WTC11 (cell line): ENCODE measurements around the gene HRH4. TPM values are rescaled to one million over a fixed set of nuclear protein-coding genes. Genes with fewer than 3 reads are reported as not detected.

Experiments
- CDX4 ChIP-seq: fragments of 250-450 bp; sonication (Bioruptor Pico); IDR thresholded peaks from 2 replicates; pipeline ENCODE4 v1.9.0; 2021; ENCODE audit warnings: moderate library complexity, mild to moderate bottlenecking, inconsistent platforms, borderline replicate concordance
- CREM ChIP-seq: sonication (generic); formaldehyde crosslinking; IDR thresholded peaks from 2 replicates; pipeline ENCODE4 v1.8.1; 2022; ENCODE audit warnings: mild to moderate bottlenecking, missing genetic modification reagents, moderate library complexity
- ERG ChIP-seq: fragments of 250-450 bp; sonication (Bioruptor Pico); IDR thresholded peaks from 2 replicates; pipeline ENCODE4 v1.8.0; 2021; ENCODE audit warnings: mild to moderate bottlenecking
- ETV6 ChIP-seq: sonication (generic); formaldehyde crosslinking; IDR thresholded peaks from 2 replicates; pipeline ENCODE4 v1.8.1; 2022; ENCODE audit warnings: mild to moderate bottlenecking, missing genetic modification reagents
- IRF2 ChIP-seq: sonication (generic); formaldehyde crosslinking; IDR thresholded peaks from 2 replicates; pipeline ENCODE4 v1.8.0; 2022; ENCODE audit warnings: low read depth, missing genetic modification reagents, borderline replicate concordance
- JUN ChIP-seq: sonication (generic); formaldehyde crosslinking; IDR thresholded peaks from 2 replicates; pipeline ENCODE4 v1.8.0; 2023; ENCODE audit warnings: mild to moderate bottlenecking, missing genetic modification reagents
- NFE2L1 ChIP-seq: sonication (generic); formaldehyde crosslinking; IDR thresholded peaks from 2 replicates; pipeline ENCODE4 v1.8.1; 2023; ENCODE audit warnings: missing genetic modification reagents
- OVOL2 ChIP-seq: fragments of 250-450 bp; sonication (Bioruptor Pico); IDR thresholded peaks from 2 replicates; pipeline ENCODE4 v1.9.0; 2021; ENCODE audit warnings: mild to moderate bottlenecking, borderline replicate concordance
- SMAD3 ChIP-seq: sonication (generic); formaldehyde crosslinking; IDR thresholded peaks from 2 replicates; pipeline ENCODE4 v1.8.0; 2022; ENCODE audit warnings: missing genetic modification reagents, mild to moderate bottlenecking, borderline replicate concordance
- SMAD4 ChIP-seq: sonication (generic); formaldehyde crosslinking; IDR thresholded peaks from 2 replicates; pipeline ENCODE4 v1.8.0; 2022; ENCODE audit warnings: mild to moderate bottlenecking, missing genetic modification reagents
- SP1 ChIP-seq: sonication (generic); formaldehyde crosslinking; conservative IDR thresholded peaks from 2 replicates; pipeline ENCODE4 v1.8.1; 2022; ENCODE audit warnings: missing genetic modification reagents
- TCF7 ChIP-seq: sonication (generic); formaldehyde crosslinking; IDR thresholded peaks from 2 replicates; pipeline ENCODE4 v1.8.0; 2022; ENCODE audit warnings: mild to moderate bottlenecking, low read depth, missing genetic modification reagents, moderate library complexity
- ZMAT4 ChIP-seq: fragments of 250-450 bp; sonication (Bioruptor Pico); IDR thresholded peaks from 2 replicates; pipeline ENCODE4 v1.9.0; 2021; ENCODE audit warnings: mild to moderate bottlenecking
- ZNF219 ChIP-seq: sonication (generic); formaldehyde crosslinking; IDR thresholded peaks from 2 replicates; pipeline ENCODE4 v1.8.0; 2023; ENCODE audit warnings: missing genetic modification reagents, mild to moderate bottlenecking, borderline replicate concordance
- ZNF232 ChIP-seq: sonication (generic); formaldehyde crosslinking; IDR thresholded peaks from 2 replicates; pipeline ENCODE4 v1.8.0; 2022; ENCODE audit warnings: mild to moderate bottlenecking, missing genetic modification reagents
- ZNF317 ChIP-seq: sonication (generic); formaldehyde crosslinking; IDR thresholded peaks from 2 replicates; pipeline ENCODE4 v1.8.1; 2023; ENCODE audit warnings: low read depth, mild to moderate bottlenecking, moderate library complexity, missing genetic modification reagents, borderline replicate concordance
- ZNF425 ChIP-seq: fragments of 250-450 bp; sonication (Bioruptor Pico); conservative IDR thresholded peaks from 2 replicates; pipeline ENCODE4 v1.9.0; 2021; ENCODE audit warnings: mild to moderate bottlenecking
- ZNF671 ChIP-seq: fragments of 250-450 bp; sonication (Bioruptor Pico); IDR thresholded peaks from 2 replicates; pipeline ENCODE4 v1.8.0; 2021; ENCODE audit warnings: mild to moderate bottlenecking
- total RNA-seq: library from RNA; stranded (reverse); gene quantifications from 3 replicates; pipeline ENCODE4 v1.2.3, GENCODE V29; 2021
- TF ChIP-seq, protein P1 (sequence below): sonication (generic); formaldehyde crosslinking; IDR thresholded peaks from 2 replicates; pipeline ENCODE4 v1.8.0; 2022; ENCODE audit warnings: mild to moderate bottlenecking, missing genetic modification reagents
- TF ChIP-seq, protein P2 (sequence below): sonication (generic); formaldehyde crosslinking; IDR thresholded peaks from 2 replicates; pipeline ENCODE4 v1.8.1; 2022; ENCODE audit warnings: low read depth, mild to moderate bottlenecking, moderate library complexity, missing genetic modification reagents, borderline replicate concordance
- TF ChIP-seq, protein P3 (sequence below): sonication (generic); formaldehyde crosslinking; IDR thresholded peaks from 2 replicates; pipeline ENCODE4 v1.8.0; 2022; ENCODE audit warnings: mild to moderate bottlenecking, missing genetic modification reagents
- TF ChIP-seq, protein P4 (sequence below): sonication (generic); formaldehyde crosslinking; IDR thresholded peaks from 2 replicates; pipeline ENCODE4 v1.8.0; 2023; ENCODE audit warnings: missing genetic modification reagents, mild to moderate bottlenecking, borderline replicate concordance
- TF ChIP-seq, protein P5 (sequence below): sonication (generic); formaldehyde crosslinking; IDR thresholded peaks from 2 replicates; pipeline ENCODE4 v1.8.0; 2022; ENCODE audit warnings: mild to moderate bottlenecking, missing genetic modification reagents

Gene HRH4
- total RNA-seq, 1 experiment from 2014 or later = not detected

DNA sequence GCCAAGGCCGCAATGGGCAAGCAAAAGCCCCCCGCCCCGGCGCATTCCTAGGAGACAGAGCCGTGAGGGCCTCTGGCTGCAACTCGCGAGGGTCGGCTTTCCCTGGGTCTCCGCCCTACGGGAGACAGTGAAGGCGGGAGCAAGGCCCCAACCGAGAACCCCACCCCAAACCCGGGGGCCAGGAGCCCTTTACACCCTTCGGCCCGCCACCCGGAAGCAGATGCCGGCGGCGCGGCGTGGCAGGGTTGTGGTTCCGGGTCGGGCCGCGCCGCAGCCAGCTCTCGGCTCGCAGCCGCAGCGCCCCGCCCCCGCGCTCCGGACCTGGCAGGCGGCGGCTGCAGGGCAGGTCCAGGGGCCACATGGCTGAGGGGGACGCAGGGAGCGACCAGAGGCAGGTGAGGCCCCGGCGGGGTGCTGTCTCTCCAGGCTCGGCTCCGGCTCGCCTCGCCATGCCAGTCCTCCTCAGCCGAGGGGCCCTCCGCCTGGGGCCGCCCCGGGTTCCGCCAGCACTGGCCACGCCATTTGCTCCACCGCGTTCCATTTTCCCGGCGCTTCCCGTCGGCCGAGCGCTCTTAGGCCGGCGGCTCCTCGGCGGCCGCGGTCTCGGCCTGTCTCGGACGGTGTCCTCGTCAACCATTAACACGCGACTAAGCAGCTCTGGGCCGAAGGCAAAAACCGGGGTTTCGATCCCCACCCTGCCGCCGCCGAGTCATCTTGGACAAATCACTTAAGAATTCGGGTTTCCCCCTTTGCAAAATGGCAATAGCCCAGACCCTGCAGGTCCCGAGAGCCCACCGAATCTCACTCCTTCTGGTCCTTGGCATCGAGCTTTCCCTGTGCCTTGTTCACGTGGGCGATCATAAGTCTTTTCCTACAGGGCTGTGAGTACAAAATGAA, 33.8 kb upstream of the HRH4 start, which contains the start of gene IMPACT (continued):
- no peak for TF ChIP-seq JUN (CRISPR knock-in tag)
- no peak for TF ChIP-seq OVOL2 (CRISPR knock-in tag)
- no peak for TF ChIP-seq NFE2L1 (CRISPR knock-in tag)
- TF ChIP-seq, protein P1, sequence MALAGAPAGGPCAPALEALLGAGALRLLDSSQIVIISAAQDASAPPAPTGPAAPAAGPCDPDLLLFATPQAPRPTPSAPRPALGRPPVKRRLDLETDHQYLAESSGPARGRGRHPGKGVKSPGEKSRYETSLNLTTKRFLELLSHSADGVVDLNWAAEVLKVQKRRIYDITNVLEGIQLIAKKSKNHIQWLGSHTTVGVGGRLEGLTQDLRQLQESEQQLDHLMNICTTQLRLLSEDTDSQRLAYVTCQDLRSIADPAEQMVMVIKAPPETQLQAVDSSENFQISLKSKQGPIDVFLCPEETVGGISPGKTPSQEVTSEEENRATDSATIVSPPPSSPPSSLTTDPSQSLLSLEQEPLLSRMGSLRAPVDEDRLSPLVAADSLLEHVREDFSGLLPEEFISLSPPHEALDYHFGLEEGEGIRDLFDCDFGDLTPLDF (CRISPR knock-in tag) = no peak
- no peak for TF ChIP-seq SMAD3
- TF ChIP-seq ERG (CRISPR knock-in tag) = no peak
- TF ChIP-seq CREM (CRISPR knock-in tag) = peak; percentile 73
- peak; percentile 87 for TF ChIP-seq ETV6 (CRISPR knock-in tag)
- TF ChIP-seq ZNF425 (CRISPR knock-in tag) = no peak
- no peak for TF ChIP-seq ZNF219
- no peak for TF ChIP-seq TCF7 (CRISPR knock-in tag)
- TF ChIP-seq, protein P2, sequence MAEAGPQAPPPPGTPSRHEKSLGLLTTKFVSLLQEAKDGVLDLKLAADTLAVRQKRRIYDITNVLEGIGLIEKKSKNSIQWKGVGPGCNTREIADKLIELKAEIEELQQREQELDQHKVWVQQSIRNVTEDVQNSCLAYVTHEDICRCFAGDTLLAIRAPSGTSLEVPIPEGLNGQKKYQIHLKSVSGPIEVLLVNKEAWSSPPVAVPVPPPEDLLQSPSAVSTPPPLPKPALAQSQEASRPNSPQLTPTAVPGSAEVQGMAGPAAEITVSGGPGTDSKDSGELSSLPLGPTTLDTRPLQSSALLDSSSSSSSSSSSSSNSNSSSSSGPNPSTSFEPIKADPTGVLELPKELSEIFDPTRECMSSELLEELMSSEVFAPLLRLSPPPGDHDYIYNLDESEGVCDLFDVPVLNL (CRISPR knock-in tag) = 0 out of 2 replicates have a peak, but pooled peaks have one; percentile 17
- no peak for TF ChIP-seq ZMAT4 (CRISPR knock-in tag)
- TF ChIP-seq SP1 (CRISPR knock-in tag) = peak; percentile 86
- no peak for TF ChIP-seq CDX4 (CRISPR knock-in tag)
- peak; percentile 63 for TF ChIP-seq ZNF317 (CRISPR knock-in tag)
- no peak for TF ChIP-seq ZNF671 (CRISPR knock-in tag)
- no peak for TF ChIP-seq IRF2 (CRISPR knock-in tag)
- 0 out of 2 replicates have a peak, but pooled peaks have one; percentile 56 for TF ChIP-seq SMAD4 (CRISPR knock-in tag)
- TF ChIP-seq, protein P3, sequence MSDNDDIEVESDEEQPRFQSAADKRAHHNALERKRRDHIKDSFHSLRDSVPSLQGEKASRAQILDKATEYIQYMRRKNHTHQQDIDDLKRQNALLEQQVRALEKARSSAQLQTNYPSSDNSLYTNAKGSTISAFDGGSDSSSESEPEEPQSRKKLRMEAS (CRISPR knock-in tag) = peak; percentile 89
- TF ChIP-seq ZNF232 (CRISPR knock-in tag) = peak; percentile 62
- TF ChIP-seq, protein P4, sequence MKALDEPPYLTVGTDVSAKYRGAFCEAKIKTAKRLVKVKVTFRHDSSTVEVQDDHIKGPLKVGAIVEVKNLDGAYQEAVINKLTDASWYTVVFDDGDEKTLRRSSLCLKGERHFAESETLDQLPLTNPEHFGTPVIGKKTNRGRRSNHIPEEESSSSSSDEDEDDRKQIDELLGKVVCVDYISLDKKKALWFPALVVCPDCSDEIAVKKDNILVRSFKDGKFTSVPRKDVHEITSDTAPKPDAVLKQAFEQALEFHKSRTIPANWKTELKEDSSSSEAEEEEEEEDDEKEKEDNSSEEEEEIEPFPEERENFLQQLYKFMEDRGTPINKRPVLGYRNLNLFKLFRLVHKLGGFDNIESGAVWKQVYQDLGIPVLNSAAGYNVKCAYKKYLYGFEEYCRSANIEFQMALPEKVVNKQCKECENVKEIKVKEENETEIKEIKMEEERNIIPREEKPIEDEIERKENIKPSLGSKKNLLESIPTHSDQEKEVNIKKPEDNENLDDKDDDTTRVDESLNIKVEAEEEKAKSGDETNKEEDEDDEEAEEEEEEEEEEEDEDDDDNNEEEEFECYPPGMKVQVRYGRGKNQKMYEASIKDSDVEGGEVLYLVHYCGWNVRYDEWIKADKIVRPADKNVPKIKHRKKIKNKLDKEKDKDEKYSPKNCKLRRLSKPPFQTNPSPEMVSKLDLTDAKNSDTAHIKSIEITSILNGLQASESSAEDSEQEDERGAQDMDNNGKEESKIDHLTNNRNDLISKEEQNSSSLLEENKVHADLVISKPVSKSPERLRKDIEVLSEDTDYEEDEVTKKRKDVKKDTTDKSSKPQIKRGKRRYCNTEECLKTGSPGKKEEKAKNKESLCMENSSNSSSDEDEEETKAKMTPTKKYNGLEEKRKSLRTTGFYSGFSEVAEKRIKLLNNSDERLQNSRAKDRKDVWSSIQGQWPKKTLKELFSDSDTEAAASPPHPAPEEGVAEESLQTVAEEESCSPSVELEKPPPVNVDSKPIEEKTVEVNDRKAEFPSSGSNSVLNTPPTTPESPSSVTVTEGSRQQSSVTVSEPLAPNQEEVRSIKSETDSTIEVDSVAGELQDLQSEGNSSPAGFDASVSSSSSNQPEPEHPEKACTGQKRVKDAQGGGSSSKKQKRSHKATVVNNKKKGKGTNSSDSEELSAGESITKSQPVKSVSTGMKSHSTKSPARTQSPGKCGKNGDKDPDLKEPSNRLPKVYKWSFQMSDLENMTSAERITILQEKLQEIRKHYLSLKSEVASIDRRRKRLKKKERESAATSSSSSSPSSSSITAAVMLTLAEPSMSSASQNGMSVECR = peak; percentile 62; the same call in 1 of the 2 replicates
- TF ChIP-seq, protein P5, sequence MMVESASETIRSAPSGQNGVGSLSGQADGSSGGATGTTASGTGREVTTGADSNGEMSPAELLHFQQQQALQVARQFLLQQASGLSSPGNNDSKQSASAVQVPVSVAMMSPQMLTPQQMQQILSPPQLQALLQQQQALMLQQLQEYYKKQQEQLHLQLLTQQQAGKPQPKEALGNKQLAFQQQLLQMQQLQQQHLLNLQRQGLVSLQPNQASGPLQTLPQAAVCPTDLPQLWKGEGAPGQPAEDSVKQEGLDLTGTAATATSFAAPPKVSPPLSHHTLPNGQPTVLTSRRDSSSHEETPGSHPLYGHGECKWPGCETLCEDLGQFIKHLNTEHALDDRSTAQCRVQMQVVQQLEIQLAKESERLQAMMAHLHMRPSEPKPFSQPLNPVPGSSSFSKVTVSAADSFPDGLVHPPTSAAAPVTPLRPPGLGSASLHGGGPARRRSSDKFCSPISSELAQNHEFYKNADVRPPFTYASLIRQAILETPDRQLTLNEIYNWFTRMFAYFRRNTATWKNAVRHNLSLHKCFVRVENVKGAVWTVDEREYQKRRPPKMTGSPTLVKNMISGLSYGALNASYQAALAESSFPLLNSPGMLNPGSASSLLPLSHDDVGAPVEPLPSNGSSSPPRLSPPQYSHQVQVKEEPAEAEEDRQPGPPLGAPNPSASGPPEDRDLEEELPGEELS = peak; percentile 94
